GM18505 (cell line): Measurements from ENCODE around the gene CDC73.

Experiments
- ATAC-seq: cut with Tn5 transposase; IDR thresholded peaks from one replicate; pipeline ENCODE4 v1.9.1; 2021; ENCODE audit not compliant: unreplicated experiment
- POLR2A ChIP-seq: IDR thresholded peaks from 4 replicates; pipeline ENCODE4 v1.6.1; 2011; ENCODE audit warnings: borderline replicate concordance; ENCODE audit not compliant: insufficient read depth, insufficient read length; ENCODE audit errors: extremely low read depth

The CDC73 gene

DNA sequence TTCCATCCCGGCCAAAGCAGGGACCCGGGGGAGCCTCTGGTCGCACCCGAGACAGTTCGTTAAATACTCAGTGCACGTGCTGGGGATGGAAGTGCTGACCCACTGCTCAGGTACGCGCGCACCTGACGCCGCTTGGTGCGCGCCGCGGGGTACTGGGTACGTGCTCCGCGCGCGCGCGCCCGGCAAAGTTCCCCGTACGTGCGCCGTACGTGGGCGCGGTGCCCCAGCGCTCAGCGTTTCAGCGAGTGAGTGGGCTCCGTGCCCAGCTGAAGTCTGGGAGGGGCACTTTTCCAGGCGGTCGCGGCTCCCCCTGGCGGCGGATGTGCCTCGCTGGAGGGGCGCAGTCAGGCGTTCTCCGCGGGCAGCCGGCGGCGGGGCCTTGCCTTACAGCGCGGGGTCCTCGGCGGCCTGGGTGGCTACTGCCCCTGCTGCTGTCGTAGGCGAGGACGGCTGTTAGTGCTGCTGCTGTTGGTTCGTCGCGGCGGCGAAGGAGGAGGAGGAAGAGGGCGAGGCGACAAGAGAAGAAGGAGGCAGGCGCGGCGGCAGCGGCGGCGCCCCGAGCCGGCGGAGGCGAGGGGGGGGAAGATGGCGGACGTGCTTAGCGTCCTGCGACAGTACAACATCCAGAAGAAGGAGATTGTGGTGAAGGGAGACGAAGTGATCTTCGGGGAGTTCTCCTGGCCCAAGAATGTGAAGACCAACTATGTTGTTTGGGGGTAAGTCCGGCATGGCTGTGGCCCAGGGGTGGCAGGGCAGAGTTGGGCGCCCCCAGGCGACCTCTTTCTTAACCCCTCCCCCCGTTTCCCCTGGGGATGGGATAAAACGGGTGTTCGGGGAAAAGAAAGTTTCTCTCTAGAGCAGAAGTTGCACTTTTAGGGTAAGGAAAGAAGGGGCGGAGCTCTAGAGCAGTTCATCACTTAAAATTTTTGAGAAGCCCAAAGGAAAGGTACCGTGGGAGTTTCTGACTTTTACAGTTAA is at the start of gene CDC73:
CDC73 (plus strand) TSS at position 416 of the 978 bp plus-strand sequence; CDS start at position 586, 170 bp downstream.
- ATAC-seq, result peak; percentile 94
- peak; percentile 85 for TF ChIP-seq POLR2A

DNA sequence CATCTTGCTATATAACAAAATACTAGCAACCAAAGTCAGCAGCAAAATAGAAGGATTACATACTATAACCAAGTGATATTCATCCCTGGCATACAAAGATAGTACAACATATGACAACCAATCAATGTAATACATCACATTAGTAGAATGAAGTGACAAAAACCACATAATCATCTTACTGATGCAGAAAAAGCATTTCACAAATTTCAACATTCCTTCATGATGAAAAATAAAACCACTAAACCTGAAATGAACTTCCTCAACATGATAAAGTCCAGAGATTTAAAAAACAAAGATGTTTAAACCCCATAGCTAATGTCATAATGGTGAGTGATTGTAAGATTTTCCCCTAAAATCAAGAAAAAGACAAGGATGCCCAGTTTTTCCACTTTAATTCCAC is 43.8 kb upstream of the CDC73 start:
- no peak for TF ChIP-seq POLR2A
- ATAC-seq, result no peak

DNA sequence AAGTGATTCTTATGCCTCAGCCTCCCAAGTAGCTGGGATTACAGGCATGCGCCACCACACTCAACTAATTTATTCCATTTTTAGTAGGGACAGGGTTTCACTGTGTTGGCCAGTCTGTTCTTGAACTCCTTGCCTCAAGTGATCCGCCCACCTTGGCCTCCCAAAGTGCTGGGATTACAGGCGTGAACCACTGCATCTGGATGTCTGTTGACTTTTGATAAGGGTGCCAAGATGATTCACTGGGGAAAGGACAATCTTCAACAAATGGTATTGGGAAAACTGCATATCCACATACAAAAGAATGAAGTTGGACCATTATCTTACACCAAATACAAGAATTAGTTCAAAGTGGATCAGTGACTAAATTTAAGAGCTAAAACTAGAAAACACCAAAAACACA is 42.6 kb upstream of the CDC73 start:
- no peak for TF ChIP-seq POLR2A
- no peak for ATAC-seq

- no peak for TF ChIP-seq POLR2A
- ATAC-seq, result peak; percentile 85
Observed at GRCh38 chr1:193083365-193084088, 38.3 kb upstream of the CDC73 start.

GRCh38 chr1:193085263-193085662 is 36.6 kb upstream of the CDC73 start:
- no peak for TF ChIP-seq POLR2A
- ATAC-seq, result no peak

- no peak for ATAC-seq
- no peak for TF ChIP-seq POLR2A
Observed at GRCh38 chr1:193086342-193086741, 35.5 kb upstream of the CDC73 start.

- TF ChIP-seq POLR2A, result no peak
- ATAC-seq, result no peak
Observed at GRCh38 chr1:193087893-193088292, 33.9 kb upstream of the CDC73 start.

- TF ChIP-seq POLR2A, result no peak
- ATAC-seq, result no peak
Observed at GRCh38 chr1:193090865-193091264, 31.0 kb upstream of the CDC73 start.

GRCh38 chr1:193094112-193094511 is 27.7 kb upstream of the CDC73 start:
- TF ChIP-seq POLR2A, result no peak
- no peak for ATAC-seq

DNA sequence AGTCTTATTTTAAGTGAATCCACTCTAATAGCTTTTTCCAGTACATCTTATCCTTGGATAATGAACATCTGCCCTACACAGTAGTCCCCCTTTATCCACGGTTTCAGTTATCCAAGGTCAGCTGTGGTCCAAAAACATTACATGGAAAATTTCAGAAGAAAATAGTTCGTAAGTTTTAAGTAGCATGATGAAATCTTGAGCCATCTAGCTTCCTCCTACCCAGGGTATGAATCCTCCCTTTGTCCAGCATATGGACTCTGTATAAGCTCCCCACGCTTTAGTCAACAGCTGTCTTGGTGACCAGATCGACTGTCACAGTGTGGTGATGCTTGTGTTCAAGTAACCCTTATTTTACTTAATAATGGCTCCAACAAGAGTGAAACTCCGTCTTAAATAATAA is 19.2 kb upstream of the CDC73 start:
- ATAC-seq, result no peak
- TF ChIP-seq POLR2A, result no peak

GRCh38 chr1:193103759-193104501 is 17.9 kb upstream of the CDC73 start:
- no peak for ATAC-seq
- TF ChIP-seq POLR2A, result no peak

- TF ChIP-seq POLR2A, result no peak
- ATAC-seq, result peak; percentile 33
Observed at GRCh38 chr1:193104502-193104906, 17.3 kb upstream of the CDC73 start.

GRCh38 chr1:193104907-193105820 is 16.7 kb upstream of the CDC73 start, which contains the start of gene GLRX2:
Gene GLRX2, minus strand, starts transcription at chr1:193105414. Its CDS starts 32 bp downstream, at chr1:193105382.
- ATAC-seq, result peak; percentile 92
- peak; percentile 85 for TF ChIP-seq POLR2A

DNA sequence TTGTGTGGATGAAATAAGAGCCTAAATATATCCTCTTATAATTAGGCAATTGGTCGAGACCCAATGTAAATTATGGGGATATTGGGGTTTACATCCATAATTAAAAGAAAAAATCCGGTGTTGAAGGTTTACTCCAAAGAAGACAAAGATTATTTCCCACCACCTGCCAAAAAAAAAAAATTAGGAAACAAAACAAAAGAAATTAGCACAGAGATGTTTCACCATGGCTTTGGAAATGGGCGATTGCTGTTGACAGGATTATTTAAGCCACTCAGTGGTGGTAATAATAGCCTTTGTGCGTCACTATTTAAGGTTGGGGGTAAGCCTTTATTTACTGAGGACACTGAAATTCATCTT is 16.0 kb upstream of the CDC73 start:
- ATAC-seq, result no peak
- TF ChIP-seq POLR2A, result no peak
